Activated CD4-positive, alpha-beta T cell treated with anti-CD3 and anti-CD28 coated beads for 24 hours (primary cell): ENCODE measurements around the gene SLC25A13.

Experiments used
- DNase-seq, 2 donors: peaks; one replicate each; pipeline ENCODE4 v3.0.0-alpha.2; 2020; ENCODE audit warnings: low read depth in 2 of 2

The SLC25A13 gene

DNA sequence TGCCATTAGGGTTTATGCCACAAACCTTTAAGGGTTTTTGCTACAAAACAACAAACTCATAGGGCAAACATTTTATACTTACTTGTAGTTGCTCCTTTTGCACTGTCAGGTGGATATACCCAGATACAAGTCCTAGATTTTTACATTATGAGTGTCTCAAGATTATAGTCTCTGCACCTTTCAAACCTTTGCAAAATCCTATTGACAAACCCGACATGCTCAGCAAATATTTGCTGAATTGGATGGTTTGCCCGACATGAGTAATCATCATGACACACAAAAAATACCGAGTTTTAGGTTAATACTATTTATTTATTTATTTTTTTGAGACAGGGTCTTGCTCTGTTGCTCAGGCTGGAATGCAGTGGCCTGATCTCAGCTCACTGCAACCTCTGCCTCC, 117.3 kb downstream of the SLC25A13 start:
- DNase-seq: no peak

DNA sequence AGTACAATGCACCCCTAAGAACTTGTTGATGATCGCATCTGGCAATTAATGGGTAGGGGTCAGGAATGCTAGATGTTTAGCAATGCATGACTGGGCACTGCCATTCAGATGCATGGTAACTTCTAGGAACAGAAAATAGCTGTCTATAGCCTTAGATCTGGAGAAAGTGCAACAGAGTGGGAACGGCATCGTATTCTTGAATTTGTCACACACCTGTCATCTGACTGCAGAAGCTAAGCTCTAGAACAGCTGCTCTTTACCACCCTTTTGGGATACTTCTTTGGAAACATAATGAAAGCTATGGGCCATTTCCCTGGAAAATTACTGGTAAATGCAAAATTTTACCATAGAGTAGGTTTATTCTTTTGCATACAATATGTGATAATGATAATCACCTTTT, 118.1 kb downstream of the SLC25A13 start:
- DNase-seq: no peak

DNA sequence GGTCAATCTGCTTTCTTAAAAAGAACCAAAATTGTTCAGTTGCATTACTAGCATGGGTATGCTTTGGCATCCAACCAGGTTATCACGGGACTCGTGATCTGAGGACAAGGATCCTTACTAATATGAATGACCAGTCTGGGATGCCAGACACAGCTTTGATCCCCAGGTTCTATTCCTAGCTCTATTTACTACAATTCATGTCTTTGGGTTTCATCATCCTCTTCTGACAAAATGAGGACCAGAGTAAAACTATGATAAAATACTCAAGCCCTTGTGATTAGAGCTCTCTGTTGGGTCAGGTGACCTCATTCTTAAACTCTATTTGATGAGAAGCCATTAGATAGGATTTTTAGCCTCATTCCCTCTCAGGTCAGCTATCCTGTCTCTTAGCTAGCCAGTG, 119.8 kb downstream of the SLC25A13 start:
- DNase-seq: no peak

DNA sequence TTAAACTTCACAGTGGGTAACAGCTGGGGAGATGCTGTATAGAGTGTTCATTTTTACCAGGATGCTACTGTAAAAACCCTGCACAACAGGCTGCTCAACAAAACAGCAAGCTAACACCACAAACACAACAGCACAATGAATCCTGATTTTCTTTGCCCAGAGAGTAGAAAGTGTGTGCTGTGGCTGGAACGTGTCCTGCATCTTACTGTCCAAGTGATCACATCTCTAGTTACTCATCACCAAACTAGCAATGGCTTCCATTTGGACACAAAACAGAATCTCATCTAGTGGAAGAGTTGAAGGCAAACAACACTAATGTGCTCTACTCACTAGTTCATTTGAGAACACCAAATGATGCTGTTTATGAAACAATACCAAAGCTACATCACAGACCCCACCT, 121.2 kb downstream of the SLC25A13 start:
- DNase-seq: no peak

- DNase-seq: no peak
Observed at GRCh38 chr7:96199421-96199820, 122.5 kb downstream of the SLC25A13 start.

DNA sequence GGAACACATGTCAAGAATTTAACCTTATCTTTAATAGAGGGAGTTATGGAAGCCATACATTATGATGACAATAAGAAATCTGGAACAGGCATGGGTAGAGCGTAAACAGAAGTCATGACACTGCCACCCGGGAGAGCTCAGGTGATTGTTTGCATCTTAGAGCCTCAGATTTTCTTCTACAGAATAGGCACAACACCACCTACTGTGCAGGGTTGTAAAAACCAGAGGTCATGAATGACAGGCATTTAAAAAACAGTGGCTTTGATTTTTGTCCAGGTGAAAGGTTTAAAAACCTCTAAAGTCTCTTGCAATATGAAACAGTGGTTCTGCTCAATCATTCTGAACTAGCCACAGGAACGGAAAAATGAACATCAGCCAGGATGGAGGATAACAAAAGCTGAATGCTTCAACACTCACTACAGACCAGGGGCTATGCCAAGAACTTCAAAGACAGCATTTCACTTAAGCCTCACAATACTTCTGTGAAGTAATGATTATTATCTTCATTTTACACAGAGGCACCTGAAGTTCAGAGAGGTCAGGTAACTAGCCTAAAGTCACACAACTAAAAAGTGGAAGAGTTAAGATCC, 123.8 kb downstream of the SLC25A13 start:
- DNase-seq: no peak

- DNase-seq: no peak
Observed at GRCh38 chr7:96196676-96197075, 125.2 kb downstream of the SLC25A13 start.

GRCh38 chr7:96189129-96189820, 132.6 kb downstream of the SLC25A13 start:
- DNase-seq: no peak

- no peak for DNase-seq
Observed at GRCh38 chr7:96188591-96188991, 133.3 kb downstream of the SLC25A13 start.

DNA sequence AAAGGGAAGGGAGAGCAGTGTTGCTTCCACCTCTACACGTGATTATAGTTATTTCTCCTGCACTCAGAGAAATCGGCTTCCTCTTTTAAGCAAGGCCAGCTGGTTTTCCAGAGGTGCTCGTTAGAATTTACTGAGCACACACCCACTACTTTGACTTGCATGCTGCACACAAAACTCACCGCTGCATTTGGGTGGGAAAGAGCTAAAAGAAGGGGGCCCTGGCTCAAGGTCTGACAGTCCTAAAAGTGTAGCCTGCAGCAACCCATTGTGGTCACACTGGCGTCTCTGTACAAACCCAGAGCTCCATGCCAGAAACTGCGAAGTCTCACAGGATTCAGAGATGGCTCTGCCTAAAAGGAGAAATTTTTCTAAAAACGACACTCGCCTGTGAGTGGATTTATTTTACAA, 133.7 kb downstream of the SLC25A13 start:
- DNase-seq: no peak

DNA sequence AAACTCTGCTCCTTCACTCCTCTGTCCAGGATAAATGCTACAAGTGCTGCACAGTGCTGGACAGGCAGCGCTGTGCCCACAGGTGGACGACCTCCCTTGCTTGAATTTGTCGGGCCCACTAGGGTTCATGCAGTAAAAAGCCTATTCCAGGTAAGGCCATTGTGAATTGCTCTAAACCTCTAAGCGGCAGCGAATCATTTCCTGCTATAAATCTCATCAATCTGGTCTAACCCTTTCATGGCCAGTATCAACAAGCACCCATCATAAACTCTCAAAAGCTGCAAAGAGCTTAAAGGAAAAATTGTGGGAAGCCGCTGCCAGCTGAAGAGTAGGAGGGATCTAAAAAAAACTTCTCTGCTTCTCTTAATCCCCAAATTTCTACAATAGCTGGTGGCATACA, 134.2 kb downstream of the SLC25A13 start:
- DNase-seq: no peak

- no peak for DNase-seq
Observed at GRCh38 chr7:96184783-96185182, 137.1 kb downstream of the SLC25A13 start.

DNA sequence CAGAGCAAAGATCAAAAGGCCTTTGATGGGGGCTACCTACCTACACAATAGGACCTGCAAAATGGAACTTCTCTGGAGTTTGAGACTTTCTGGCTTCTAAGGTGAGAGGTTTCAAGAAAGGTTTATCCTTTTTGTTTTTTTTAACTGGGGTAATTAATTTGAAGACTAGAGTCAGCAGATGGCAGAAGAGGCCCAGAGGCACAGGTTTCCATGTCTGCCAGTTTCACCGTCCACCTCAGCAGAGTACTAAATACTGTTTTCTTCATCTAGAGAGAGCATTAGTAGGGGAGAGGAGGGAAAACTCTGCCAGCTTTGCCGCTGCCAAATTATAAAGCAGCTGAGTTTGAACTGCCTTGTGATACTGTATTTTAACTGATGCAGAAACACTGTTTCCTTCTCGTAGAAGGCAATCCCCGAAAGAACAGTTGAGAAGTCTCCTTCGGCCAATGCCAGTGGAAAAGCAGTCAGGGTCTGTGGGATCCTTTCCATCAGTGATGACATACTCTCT, 138.7 kb downstream of the SLC25A13 start:
- no peak for DNase-seq

- no peak for DNase-seq
Observed at GRCh38 chr7:96182424-96183158, 139.3 kb downstream of the SLC25A13 start.

GRCh38 chr7:96181174-96181573, 140.7 kb downstream of the SLC25A13 start:
- DNase-seq: no peak

- DNase-seq: no peak
Observed at GRCh38 chr7:96179837-96180236, 142.1 kb downstream of the SLC25A13 start.

GRCh38 chr7:96179341-96179740, 142.6 kb downstream of the SLC25A13 start:
- DNase-seq: no peak

DNA sequence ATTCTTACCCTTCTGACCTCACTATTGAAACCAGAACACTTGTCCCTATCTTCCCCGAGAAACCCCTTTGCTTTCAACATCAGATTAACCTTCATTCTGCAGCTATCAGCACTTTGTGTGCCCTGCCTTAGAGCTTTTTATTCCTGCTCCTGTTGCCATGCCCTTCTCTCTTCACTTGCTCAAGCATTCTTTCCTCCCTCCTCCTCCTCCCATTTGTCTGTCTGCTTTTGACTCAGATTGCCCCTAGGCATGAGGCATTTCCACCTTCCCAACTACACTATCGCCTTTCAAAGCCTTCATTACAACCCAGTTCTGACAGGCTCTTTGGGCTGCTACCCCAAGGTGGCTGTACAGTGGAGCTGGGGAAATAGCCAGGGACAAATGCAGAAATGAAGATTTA, 143.3 kb downstream of the SLC25A13 start:
- DNase-seq: no peak

GRCh38 chr7:96177353-96177752, 144.5 kb downstream of the SLC25A13 start:
- DNase-seq: no peak

DNA sequence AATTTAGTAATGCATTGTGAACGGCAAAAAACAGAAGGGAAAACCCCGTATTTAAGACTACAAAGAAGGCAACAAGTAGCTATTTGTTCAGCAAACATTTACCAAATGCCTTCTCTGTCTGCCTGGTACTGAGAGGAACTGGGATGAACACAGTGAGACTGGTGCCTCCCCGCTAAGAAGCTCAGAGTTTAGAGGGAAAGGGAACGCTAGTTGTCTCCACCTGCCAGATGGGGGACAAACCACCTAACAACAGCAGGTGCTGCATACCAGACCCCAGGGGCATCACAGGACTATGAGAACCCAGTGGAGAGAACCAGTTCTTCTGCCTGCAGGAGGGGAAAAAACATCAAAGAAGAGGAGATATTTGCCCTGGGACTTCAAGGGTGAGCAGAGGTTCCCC, 147.1 kb downstream of the SLC25A13 start:
- DNase-seq: no peak

GRCh38 chr7:96173781-96174180, 148.1 kb downstream of the SLC25A13 start:
- no peak for DNase-seq

DNA sequence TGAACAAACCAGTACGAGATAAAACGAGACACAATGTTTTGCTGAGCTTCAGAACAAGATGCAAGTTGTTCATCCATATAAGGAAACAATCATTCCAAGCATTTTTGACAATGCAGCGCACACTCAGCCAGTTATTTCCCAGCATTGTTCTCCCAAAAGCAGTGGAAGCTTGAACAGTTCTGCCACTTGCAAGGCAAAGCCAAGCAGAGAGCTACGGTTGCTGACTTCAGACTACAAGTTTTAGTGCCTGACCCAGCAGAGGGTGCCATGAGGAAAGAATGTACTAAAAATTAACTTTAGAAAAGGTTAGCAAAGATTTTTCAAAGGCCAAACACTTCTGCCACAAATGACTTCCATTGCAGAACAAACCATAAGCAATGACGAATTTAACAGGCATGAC, 152.5 kb downstream of the SLC25A13 start:
- no peak for DNase-seq

GRCh38 chr7:96167424-96167823, 154.5 kb downstream of the SLC25A13 start:
- DNase-seq: no peak
